Stimulated activated naive CD8-positive, alpha-beta T cell treated with anti-CD3 and anti-CD28 coated beads, Interleukin-15, Interleukin-2, amounts not matched to agents 100 U/mL and 50 U/mL, for 24 hours (primary cell): ENCODE results near the gene NUBP2.

Source experiments
- ATAC-seq: fragments of 150-1000 bp; cut with Tn5 transposase; one replicate; pipeline ENCODE4 v1.10.0; 2021
- DNase-seq: peaks from one replicate; pipeline ENCODE4 v3.0.0; 2021

NUBP2 gene

GRCh38 chr16:1828645-1829410 lies 46.1 kb downstream of the NUBP2 start:
- ATAC-seq (no peak), DNase-seq (no peak)

DNA sequence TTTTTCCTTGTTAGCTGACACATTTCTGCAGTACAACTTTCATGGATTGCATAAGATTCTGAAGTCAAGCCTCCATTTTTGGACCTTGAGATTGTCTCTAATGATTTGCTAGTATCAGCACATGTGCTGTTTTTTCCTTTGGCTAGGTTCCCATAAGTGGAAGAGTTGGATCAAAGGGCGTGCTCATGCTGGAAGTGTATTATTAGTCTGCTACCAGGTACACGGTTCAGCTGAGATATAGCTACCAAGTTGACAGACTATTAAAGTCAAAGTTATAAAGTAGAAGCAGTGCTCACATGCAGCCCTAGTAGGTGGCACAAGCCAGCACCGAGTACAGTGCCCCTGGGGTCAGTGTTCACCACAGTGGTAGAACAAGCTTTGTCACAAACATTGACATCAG lies 47.5 kb downstream of the NUBP2 start:
- DNase-seq, result no peak

DNA sequence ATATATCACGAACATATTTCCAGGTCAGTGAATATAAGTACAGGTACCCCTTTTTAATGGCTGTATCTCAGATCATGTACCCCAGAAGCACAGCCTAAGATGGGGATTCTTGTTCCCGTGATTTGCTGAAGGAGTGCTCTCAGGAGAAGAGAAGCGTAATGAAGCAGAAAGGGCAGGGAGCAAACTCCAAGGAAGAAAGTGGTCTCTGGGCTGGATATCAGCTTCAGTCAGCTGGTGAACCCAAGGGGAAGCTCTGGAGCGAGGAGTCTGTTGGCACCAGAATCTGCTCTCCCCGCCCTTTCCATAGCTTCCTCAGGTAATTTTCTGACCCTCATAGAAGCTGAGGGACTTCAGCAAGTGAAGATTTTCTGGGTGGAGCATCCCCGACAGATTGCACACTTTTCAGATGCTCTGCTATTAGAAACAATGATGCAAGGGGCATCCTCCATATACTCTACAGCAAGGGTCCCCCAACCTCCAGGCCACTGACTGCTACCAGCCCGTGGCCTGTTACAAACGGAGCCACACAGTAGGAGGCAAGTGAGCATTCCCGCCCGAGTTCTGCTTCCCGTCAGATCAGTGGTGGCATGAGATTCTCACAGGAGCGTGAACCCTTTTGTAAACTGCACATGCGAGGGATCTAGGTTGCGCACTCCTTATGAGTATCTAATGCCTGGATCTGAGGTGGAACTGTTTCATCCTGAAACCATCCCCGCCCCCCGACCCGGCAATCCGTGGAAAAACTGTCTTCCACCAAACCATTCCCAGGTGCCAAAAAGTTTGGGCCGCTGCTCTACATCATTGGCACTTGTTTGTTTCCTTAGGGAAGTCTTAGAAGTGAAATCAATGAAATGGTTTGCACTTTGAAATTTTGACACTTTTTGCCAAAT lies 48.7 kb downstream of the NUBP2 start:
- no peak for ATAC-seq
- DNase-seq, result no peak

More for the DNA sequence above, 47.5 kb downstream of the NUBP2 start:
- ATAC-seq, result no peak

- DNase-seq (no peak), ATAC-seq (no peak)
Observed at GRCh38 chr16:1832838-1833454, 50.2 kb downstream of the NUBP2 start.

DNA sequence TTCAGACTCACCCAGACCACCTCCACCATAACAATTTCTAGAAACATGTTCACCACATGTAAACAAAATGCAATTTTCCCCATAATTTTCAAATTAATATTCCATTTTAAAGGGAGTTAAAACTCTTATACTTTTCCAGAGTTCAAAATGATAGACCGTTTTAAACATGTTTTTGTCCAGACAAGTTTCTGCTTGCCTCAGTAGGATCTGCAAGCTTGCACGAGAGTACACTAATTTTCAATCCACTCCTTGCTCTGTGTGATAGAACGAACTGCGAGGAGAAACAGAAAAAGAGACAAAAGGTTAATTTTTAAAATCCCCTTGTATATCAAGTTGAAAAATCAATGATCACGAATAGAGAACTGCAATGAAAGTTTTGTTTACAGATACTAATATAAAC lies 51.3 kb downstream of the NUBP2 start:
- DNase-seq (no peak), ATAC-seq (no peak)
